Uterus (tissue), 4 donors: ENCODE data around the gene LRRK2. TPM values are rescaled to one million over a fixed set of nuclear protein-coding genes. Genes with fewer than 3 reads are reported as not detected.

Source experiments
- DNase-seq, 2 donors: peaks; one replicate each; pipeline ENCODE4 v3.0.0-alpha.2; 2019 to 2020
- H3K27ac ChIP-seq, 2 donors: fragments of 200-600 bp; sonication (generic); 1 replicate in 1 of 2; 2 replicates in 1 of 2; pipeline ENCODE4 v1.5.1; 2016 to 2018
- H3K27me3 ChIP-seq, 2 donors: fragments of 200-600 bp; sonication (generic); one replicate each; pipeline ENCODE4 v1.5.1; 2018 to 2019; ENCODE audit warnings: control low read depth in 1 of 2
- H3K36me3 ChIP-seq, 2 donors: fragments of 200-600 bp; sonication (generic); one replicate each; pipeline ENCODE4 v1.5.1; 2019; ENCODE audit warnings: control low read depth in 1 of 2
- H3K4me1 ChIP-seq, 2 donors: fragments of 200-600 bp; sonication (generic); one replicate each; pipeline ENCODE4 v1.5.1; 2018 to 2019; ENCODE audit warnings: control low read depth in 1 of 2
- H3K4me3 ChIP-seq, 2 donors: fragments of 200-600 bp; sonication (generic); 1 replicate in 1 of 2; 2 replicates in 1 of 2; pipeline ENCODE4 v1.5.1; 2018 to 2019; ENCODE audit warnings: mild to moderate bottlenecking in 1 of 2
- H3K9me3 ChIP-seq, 2 donors: fragments of 200-600 bp; sonication (generic); one replicate each; pipeline ENCODE4 v1.5.1; 2019; ENCODE audit warnings: control low read depth in 1 of 2
- POLR2A ChIP-seq, 2 donors: fragments of 450-650 bp; IDR thresholded peaks; one replicate each; pipeline ENCODE4 v1.6.1; 2016; ENCODE audit warnings: antibody characterized with exemption in 2 of 2, mild to moderate bottlenecking in 1 of 2, moderate library complexity in 1 of 2
- intact Hi-C: fragments of 100-400 bp; cut with DNase I; formaldehyde crosslinking; loops from one replicate; pipeline ENCODE4 v1.15.1; 2023; ENCODE audit warnings: low total_unique reads
- total RNA-seq, 4 donors: library from RNA; depleted of rRNA in 3 of 4; stranded (reverse); fragments of >200 nt in 3 of 4; gene quantifications; one replicate each; pipeline versions ENCODE4 v1.1.0 to v1.2.4, GENCODE V29; 2014 to 2023
- TF ChIP-seq, protein P1 (sequence below), 4 experiments: fragments of 200-600 bp in 2 of 4; fragments of 450-650 bp in 2 of 4; sonication (generic) in 2 of 4; IDR thresholded peaks; one replicate each; pipeline ENCODE4 v1.5.1; 2016 to 2019; ENCODE audit warnings: antibody characterized with exemption in 4 of 4, mild to moderate bottlenecking in 2 of 4, moderate library complexity in 1 of 4
- donor health status: DM: yes; HTN: yes; CAD: no.

Gene LRRK2
- total RNA-seq, 4 donors from 2014 or later: 17.1 to 40.0 (median 28.6) TPM

DNA sequence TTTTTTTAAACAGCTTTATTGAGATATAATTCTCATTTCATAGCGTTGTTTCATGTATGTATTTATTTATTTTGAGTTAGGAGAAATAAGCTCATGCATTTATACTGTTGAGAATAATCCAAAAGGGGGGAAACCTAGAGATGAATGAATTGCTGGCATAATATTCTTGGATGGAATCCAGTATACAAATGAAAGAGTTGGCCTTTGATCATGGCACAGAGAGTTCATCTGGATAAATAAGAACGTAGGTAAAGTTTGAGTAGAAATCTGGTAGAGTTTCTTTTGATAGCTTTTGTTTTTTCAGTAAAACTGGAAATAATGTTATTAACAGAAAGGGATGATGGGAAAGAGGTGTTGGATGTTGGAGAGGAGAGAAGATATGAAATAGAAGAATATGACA, 166.2 kb downstream of the LRRK2 start:
- intact Hi-C loops: no loop called here
- Histone ChIP-seq H3K4me1 (no peaks in the 10 kb centered on the region), H3K27ac (no peak overlapping the region), H3K36me3 (no peaks in the 10 kb centered on the region), H3K4me3 (no peak overlapping the region), H3K9me3 (no peaks in the 10 kb centered on the region), H3K27me3 (no peaks in the 10 kb centered on the region)
- DNase-seq: no peak
- TF ChIP-seq, protein P1, sequence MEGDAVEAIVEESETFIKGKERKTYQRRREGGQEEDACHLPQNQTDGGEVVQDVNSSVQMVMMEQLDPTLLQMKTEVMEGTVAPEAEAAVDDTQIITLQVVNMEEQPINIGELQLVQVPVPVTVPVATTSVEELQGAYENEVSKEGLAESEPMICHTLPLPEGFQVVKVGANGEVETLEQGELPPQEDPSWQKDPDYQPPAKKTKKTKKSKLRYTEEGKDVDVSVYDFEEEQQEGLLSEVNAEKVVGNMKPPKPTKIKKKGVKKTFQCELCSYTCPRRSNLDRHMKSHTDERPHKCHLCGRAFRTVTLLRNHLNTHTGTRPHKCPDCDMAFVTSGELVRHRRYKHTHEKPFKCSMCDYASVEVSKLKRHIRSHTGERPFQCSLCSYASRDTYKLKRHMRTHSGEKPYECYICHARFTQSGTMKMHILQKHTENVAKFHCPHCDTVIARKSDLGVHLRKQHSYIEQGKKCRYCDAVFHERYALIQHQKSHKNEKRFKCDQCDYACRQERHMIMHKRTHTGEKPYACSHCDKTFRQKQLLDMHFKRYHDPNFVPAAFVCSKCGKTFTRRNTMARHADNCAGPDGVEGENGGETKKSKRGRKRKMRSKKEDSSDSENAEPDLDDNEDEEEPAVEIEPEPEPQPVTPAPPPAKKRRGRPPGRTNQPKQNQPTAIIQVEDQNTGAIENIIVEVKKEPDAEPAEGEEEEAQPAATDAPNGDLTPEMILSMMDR (IDR thresholded peaks at IDR 0.05): no peak
- TF ChIP-seq POLR2A (IDR thresholded peaks at IDR 0.05): no peak

DNA sequence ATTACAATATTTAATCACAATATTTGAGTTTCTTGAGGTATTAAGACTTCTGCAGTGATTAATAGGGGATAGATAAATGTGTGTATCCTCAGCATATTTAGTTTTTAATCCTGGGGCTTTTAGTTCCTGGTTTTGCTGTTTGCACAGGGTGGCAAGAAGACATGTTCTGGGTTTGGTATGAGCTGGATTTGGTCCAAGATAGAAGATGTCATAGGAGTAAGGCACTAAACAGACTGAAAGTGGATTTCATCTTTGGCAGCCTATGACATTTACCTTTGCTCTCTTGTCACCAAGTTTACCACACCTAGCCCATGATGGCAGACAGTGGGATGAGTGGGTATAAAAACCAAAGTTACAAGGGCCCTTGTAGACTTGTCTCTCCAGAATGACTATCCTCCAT, 168.2 kb downstream of the LRRK2 start:
- Histone ChIP-seq H3K4me1 (no peaks in the 10 kb centered on the region), H3K27ac (no peak overlapping the region), H3K27me3 (peaks cover 0 to 7% of the 10 kb centered on the region in 2 donors), H3K36me3 (no peaks in the 10 kb centered on the region), H3K4me3 (no peak overlapping the region), H3K9me3 (no peaks in the 10 kb centered on the region)
- TF ChIP-seq, protein P1 (IDR thresholded peaks at IDR 0.05): no peak
- TF ChIP-seq POLR2A (IDR thresholded peaks at IDR 0.05): no peak
- intact Hi-C loops: no loop called here
- no peak for DNase-seq

DNA sequence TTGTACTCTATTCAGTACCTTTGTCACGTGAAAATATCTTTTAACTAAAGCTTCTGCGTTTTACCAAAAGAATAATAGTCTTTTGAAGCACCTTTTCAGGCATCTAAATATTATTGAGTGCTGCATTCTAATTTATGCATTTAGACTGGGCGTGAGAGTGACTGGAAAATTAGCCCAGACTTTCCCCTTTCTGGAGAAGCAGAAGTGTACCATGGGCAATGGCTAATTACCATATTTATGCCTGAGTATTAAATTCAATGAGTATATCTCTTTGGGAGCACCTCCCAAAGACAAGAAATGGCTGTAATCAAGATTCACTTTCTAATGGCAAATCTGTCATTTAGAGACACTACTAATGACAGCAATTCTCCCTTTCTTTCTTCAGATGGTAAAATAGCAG, 174.9 kb downstream of the LRRK2 start:
- Histone ChIP-seq H3K9me3 (no peaks in the 10 kb centered on the region), H3K4me1 (no peaks in the 10 kb centered on the region), H3K4me3 (no peak overlapping the region), H3K36me3 (no peaks in the 10 kb centered on the region), H3K27me3 (peaks cover 0 to 7% of the 10 kb centered on the region in 2 donors), H3K27ac (no peak overlapping the region)
- DNase-seq: no peak
- TF ChIP-seq, protein P1 (IDR thresholded peaks at IDR 0.05): no peak
- no peak for TF ChIP-seq POLR2A (IDR thresholded peaks at IDR 0.05)
- intact Hi-C loops: no loop called here

DNA sequence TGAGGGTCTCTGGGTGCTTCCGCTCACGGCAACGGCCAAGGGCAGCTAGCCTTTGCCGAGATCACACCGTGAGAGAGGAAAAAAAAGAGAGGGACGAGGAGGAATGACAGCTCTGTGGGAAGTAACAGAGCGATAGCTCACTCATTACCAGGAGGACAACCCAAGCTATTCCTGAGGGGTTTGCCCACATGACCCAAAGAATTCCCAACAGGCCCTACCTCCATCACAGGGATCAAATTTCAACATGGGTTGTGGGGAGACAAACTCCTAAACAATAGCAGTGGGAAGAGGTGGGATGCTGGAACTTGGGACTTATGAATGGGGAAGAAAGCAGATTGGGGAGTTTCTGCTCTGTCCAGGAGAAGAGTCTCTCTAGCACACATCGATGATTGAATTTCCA, 180.6 kb downstream of the LRRK2 start:
- no peak for TF ChIP-seq POLR2A (IDR thresholded peaks at IDR 0.05)
- TF ChIP-seq, protein P1 (IDR thresholded peaks at IDR 0.05): no peak
- Histone ChIP-seq H3K4me1 (no peaks in the 10 kb centered on the region), H3K27ac (no peak overlapping the region), H3K4me3 (no peak overlapping the region), H3K27me3 (no peaks in the 10 kb centered on the region), H3K9me3 (no peaks in the 10 kb centered on the region), H3K36me3 (no peaks in the 10 kb centered on the region)
- no peak for DNase-seq
- intact Hi-C loops: no loop called here

Other genes with a start within 250 kb of the LRRK2 start
- 10 to 100 TPM; 12.8 to 31.7 (median 15.3) TPM for gene SLC2A13, start 118.9 kb upstream of the LRRK2 start, total RNA-seq